Transverse colon (tissue), 4 donors: ENCODE measurements around the gene CLIC4.

ENCODE experiments used
- POLR2A ChIP-seq: fragments of 450-650 bp; IDR thresholded peaks from one replicate; pipeline ENCODE4 v1.6.1; 2016; ENCODE audit warnings: antibody characterized with exemption, mild to moderate bottlenecking, moderate library complexity
- POLR2AphosphoS5 ChIP-seq, 3 donors: sonication (generic); formaldehyde crosslinking; IDR thresholded peaks; one replicate each; pipeline ENCODE4 v1.6.1; 2016; ENCODE audit warnings: antibody characterized with exemption in 3 of 3
- TF ChIP-seq, protein P1 (sequence below), 5 experiments: fragments of 200-600 bp in 3 of 5; fragments of 450-650 bp in 2 of 5; sonication (generic) in 3 of 5; IDR thresholded peaks; 1 replicate in 2 of 5; 2 replicates in 3 of 5; pipeline ENCODE4 v1.5.1; 2016 to 2017; ENCODE audit warnings: antibody characterized with exemption in 5 of 5, inconsistent platforms in 3 of 5, mild to moderate bottlenecking in 2 of 5, moderate library complexity in 1 of 5

DNA sequence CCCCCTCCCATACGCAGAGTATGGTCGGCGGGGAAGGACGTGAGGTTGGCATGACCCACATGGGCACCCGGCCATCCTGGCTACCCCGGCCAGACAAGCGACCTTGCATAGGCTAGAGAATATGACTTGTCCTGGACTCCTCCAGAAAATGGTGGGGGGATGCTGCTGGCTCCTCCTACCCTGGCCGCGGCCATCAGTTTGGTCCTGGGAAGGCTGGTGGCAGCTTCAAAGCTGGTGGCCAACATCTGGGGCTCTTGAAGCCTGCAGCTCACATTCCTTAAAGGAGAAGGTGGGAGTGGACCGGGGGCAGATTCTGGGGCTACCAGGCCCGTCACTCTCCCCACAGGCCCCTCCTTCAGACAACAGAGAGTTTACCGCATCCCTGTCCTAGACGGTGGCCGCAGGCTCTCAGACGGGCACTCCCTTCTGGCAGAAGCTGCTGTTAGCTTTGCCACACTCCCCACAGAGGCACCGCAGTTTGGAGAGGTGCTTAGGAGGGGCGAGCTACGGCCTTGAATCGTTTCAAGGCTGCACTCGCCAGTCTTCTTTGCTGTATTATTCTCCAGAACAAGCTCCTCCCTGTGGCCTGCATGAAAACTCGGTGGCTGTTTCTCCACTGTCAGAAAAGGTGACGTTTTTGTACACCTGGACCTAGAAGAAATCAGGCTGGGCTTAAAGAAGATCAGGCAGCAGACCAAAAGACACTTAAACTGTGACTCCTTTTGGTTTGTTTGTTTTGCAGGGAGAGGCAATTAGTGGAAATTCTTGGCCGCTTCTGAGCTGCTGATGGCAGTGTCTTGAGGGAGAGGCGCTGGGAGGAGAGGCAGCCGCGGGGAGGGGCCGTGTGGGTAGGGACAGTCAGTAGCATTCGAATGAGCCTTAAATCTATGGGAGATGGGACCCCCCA is 116.8 kb downstream of the CLIC4 start:
- TF ChIP-seq POLR2A, result no peak
- TF ChIP-seq POLR2AphosphoS5 (IDR thresholded peaks at IDR 0.05), result no peak
- TF ChIP-seq, protein P1, sequence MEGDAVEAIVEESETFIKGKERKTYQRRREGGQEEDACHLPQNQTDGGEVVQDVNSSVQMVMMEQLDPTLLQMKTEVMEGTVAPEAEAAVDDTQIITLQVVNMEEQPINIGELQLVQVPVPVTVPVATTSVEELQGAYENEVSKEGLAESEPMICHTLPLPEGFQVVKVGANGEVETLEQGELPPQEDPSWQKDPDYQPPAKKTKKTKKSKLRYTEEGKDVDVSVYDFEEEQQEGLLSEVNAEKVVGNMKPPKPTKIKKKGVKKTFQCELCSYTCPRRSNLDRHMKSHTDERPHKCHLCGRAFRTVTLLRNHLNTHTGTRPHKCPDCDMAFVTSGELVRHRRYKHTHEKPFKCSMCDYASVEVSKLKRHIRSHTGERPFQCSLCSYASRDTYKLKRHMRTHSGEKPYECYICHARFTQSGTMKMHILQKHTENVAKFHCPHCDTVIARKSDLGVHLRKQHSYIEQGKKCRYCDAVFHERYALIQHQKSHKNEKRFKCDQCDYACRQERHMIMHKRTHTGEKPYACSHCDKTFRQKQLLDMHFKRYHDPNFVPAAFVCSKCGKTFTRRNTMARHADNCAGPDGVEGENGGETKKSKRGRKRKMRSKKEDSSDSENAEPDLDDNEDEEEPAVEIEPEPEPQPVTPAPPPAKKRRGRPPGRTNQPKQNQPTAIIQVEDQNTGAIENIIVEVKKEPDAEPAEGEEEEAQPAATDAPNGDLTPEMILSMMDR (IDR thresholded peaks at IDR 0.05), result no peak
